ENCODE measurements around the gene LCLAT1.

The LCLAT1 gene

DNA sequence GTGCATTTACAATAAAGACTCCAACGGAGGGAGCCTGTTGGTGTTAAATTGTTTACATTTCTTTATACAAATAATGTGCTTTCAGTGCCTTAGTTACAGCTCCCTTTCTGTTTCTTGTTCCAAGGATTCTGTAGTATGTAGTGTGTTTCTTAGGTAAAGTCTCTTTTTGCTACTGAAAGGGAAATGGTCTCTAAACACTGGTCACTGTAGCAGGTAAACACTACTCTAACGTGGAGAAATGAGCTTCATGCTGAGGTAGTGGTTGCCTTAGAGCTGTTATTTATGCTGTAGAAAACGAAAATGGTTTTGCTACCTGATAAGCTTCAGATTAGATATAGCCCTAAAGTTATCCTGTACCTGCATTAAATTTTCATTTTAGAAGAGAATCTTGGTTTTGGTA is 196.6 kb downstream of the LCLAT1 start:
- Histone ChIP-seq H3K36me3 (replicated peaks) (no peaks in the 10 kb centered on the region), H3K27ac (no peak overlapping the region), H3K27me3 (replicated peaks) (no peaks in the 10 kb centered on the region), H3K4me3 (ENCODE audit: low read depth, low read length) (no peak overlapping the region)
- DNase-seq: no peak
- in situ Hi-C loops (cut with HindIII; ENCODE audit: low pct_ligation_motif_present, low sequenced_read_pairs): no loop called here
- TF ChIP-seq, protein P1, sequence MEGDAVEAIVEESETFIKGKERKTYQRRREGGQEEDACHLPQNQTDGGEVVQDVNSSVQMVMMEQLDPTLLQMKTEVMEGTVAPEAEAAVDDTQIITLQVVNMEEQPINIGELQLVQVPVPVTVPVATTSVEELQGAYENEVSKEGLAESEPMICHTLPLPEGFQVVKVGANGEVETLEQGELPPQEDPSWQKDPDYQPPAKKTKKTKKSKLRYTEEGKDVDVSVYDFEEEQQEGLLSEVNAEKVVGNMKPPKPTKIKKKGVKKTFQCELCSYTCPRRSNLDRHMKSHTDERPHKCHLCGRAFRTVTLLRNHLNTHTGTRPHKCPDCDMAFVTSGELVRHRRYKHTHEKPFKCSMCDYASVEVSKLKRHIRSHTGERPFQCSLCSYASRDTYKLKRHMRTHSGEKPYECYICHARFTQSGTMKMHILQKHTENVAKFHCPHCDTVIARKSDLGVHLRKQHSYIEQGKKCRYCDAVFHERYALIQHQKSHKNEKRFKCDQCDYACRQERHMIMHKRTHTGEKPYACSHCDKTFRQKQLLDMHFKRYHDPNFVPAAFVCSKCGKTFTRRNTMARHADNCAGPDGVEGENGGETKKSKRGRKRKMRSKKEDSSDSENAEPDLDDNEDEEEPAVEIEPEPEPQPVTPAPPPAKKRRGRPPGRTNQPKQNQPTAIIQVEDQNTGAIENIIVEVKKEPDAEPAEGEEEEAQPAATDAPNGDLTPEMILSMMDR (IDR thresholded peaks at IDR 0.05; ENCODE audit: low read depth, low read length, missing control alignments): no peak

DNA sequence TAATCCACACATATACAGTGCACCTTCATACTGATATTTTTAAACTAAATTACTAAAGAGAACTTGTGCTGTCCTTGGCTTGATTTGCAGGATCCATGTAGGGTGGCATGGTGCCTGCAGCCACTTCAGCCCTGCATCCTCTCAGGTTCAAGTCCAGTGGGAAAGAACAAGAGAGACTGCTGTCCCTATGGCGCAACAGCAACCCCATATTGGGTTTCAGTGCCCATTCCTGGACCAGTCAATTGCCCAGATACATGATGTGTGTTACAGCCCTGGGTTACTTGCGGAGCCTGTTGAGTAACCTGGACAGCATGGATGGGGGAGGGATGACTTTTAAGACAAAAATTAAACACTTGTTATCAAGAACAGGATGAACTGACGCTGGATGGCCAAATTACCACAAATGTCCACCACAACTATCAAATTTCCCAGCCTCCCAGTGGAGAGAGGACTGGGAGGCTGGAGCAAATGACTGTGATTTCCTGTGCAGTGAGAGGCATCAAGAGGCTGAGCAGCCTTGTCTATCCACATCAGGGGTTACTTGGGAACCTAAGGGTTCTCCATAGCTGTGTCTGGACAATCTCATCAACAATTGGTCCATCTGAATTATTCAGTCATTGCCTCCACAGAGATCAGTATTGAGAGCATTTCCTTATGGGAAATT is 198.2 kb downstream of the LCLAT1 start:
- no peaks in the 10 kb centered on the region for H3K27me3 ChIP-seq (replicated peaks)
- TF ChIP-seq, protein P1 (IDR thresholded peaks at IDR 0.05; ENCODE audit: low read depth, low read length, missing control alignments): no peak
- H3K36me3 ChIP-seq (replicated peaks): no peaks in the 10 kb centered on the region
- in situ Hi-C loops (cut with HindIII; ENCODE audit: low pct_ligation_motif_present, low sequenced_read_pairs): no loop called here
- no peak for DNase-seq
- no peak overlapping the region for H3K4me3 ChIP-seq (ENCODE audit: low read depth, low read length)
- H3K27ac ChIP-seq: no peak overlapping the region

DNA sequence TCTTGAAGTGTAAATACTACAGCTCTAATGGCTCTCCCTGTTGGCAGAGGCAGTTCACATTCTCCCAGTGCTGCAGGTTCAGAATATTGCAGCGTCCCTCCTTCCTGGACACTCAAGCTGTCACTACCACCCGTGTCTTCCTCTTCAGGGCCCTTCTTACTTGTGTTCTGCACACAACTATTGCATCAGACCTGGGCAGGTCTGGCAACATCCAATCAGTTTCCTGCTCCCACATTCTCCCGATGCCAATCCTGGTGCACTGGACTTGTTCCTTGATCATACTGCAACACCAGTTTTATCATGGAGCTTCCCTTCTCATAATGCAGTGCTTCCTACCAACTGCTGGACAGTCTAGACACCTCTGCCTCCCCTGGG is 198.7 kb downstream of the LCLAT1 start:
- Histone ChIP-seq H3K4me3 (ENCODE audit: low read depth, low read length) (no peak overlapping the region), H3K27me3 (replicated peaks) (no peaks in the 10 kb centered on the region), H3K36me3 (replicated peaks) (no peaks in the 10 kb centered on the region), H3K27ac (no peak overlapping the region)
- in situ Hi-C loops (cut with HindIII; ENCODE audit: low pct_ligation_motif_present, low sequenced_read_pairs): no loop called here
- DNase-seq: no peak
- TF ChIP-seq, protein P1 (IDR thresholded peaks at IDR 0.05; ENCODE audit: low read depth, low read length, missing control alignments): no peak

DNA sequence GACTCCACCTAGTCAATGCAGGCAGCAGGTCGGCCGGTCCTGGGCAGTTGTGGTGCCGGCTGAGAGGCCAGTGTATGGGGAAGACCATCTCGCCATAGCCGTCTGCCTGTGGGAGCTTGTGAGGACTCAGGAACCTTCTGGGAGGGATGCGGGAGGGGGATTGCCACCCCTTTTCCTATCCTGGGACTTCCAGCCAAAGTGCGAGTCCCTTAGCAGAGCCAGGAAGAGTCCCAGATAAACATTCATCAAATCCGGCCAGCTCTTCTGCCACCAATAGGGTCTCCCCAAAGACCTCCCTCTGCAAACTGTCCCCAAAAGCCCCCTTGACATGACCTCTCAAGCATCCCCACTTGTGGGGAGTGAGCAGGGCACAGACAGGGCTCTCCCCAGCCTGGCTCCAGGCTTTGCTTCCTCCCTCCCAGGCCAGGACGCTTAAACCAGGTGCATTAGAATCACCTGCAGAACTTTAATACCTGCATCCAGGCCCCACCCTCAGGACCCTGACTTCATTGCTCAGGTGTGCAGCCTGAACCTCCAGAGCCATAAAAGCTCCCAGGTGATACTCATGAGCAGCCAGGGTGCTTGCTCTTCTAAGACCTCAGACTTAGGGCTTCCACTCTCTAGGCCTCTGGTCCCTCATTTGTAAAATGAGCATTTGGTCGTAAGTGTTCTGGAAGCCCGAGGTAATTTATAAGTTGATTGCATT is 200.9 kb downstream of the LCLAT1 start:
- DNase-seq: no peak
- Histone ChIP-seq H3K36me3 (replicated peaks) (no peaks in the 10 kb centered on the region), H3K27me3 (replicated peaks) (no peaks in the 10 kb centered on the region), H3K4me3 (ENCODE audit: low read depth, low read length) (no peak overlapping the region), H3K27ac (no peak overlapping the region)
- TF ChIP-seq, protein P1 (IDR thresholded peaks at IDR 0.05; ENCODE audit: low read depth, low read length, missing control alignments): no peak
- in situ Hi-C loops (cut with HindIII; ENCODE audit: low pct_ligation_motif_present, low sequenced_read_pairs): no loop called here

DNA sequence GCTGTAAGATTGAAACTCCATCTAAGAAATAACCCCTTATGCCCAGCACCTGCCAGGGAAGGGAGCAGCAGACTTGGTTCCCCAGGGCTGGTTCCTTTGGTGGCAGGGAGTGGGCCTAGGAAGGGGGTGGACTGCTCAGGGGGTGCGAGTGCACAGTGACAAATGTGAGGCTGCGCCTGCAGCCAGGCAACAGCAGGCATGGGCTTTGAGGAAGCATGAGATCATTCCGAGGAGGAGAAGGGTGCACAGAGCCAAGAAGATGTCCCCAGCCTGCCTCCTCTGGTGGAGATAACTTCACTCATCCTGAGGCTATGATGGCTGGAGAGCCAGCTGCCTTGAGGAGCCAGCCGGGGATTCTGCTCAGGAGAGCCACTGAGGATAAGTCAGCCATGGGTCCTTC is 202.2 kb downstream of the LCLAT1 start:
- H3K4me3 ChIP-seq (ENCODE audit: low read depth, low read length): no peak overlapping the region
- no peak for DNase-seq
- H3K27ac ChIP-seq: no peak overlapping the region
- TF ChIP-seq, protein P1 (IDR thresholded peaks at IDR 0.05; ENCODE audit: low read depth, low read length, missing control alignments): no peak
- no peaks in the 10 kb centered on the region for H3K27me3 ChIP-seq (replicated peaks)
- H3K36me3 ChIP-seq (replicated peaks): no peaks in the 10 kb centered on the region
- in situ Hi-C loops (cut with HindIII; ENCODE audit: low pct_ligation_motif_present, low sequenced_read_pairs): no loop called here
